NCI-H1436 (cell line): ENCODE data around the gene MLEC.
"Not testable (repeated sequence)": the region's sequence is repeated elsewhere in the genome, so short reads cannot be mapped to it uniquely, and the experiment has no call there.

Experiments
- DNase-seq: peaks from one replicate; lab custom pipeline; 2025; lab: John Stamatoyannopoulos, UW

MLEC gene

GRCh38 chr12:120721866-120722265, 34.9 kb downstream of the MLEC start:
- no peak for DNase-seq

- DNase-seq, result no peak
Observed at GRCh38 chr12:120722784-120723183, 35.8 kb downstream of the MLEC start.

DNA sequence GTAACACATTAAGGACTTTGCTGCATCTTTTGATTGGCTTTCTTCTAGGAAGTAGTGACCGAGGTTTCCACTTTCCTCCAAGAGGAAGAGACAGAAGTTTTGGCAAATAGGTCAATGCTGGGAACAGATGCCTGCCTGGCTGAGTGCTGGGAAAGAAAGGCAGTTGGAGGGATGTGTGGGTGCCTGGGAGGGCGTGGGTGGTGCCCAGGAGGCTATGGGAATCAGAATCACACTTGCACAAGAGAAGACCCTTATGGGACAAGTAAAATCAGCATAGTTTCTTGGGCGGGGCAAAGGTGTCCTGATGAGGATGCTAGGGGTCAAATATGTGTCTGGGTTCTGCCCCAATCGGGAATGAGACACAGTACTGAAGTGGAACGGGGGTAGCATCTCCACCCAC, 37.8 kb downstream of the MLEC start:
- no peak for DNase-seq

DNA sequence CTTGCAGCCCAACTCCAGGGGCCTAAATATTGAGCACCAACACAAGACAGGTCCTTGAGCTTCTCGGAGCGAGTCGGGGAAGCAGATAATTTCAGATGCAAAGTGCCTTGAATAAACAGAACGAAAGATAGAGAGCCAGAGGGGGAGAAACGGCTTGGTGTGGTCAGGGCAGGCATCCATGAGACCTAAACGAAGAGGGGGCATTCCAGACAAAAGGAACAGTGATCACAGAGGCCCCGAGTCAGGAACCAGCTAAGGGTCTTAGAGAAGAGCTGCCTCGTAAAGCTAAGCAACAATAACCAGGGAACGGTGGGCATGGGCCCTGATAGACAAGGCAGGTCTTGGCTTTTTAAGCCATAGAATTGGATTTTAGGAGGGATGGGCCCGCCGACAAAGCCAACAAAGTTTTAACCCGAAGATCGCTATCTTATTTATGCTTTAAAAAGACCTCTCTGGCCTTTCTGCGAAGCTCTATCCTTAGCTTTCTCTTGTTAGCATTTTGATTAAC, 38.3 kb downstream of the MLEC start:
- DNase-seq, result no peak

GRCh38 chr12:120725659-120726509, 38.9 kb downstream of the MLEC start, which contains the start of gene ACADS:
TSS of gene ACADS (plus strand) at chr12:120725826. CDS start at chr12:120725886, 60 bp downstream.
- DNase-seq, result peak; percentile 88

DNA sequence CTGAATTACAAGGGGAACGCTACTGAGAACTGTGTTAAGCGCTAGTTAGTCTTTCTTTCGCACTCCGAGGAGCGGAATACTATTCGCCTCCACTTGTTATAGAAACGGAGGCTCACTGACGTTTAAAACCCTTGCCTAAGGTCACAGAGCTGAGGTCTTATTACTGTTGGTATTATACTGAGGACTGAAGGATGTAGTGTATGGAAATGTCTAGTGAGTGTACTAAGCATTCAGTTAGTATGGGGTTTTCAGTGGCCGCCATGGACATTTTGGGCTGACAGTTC, 39.5 kb downstream of the MLEC start:
- no peak for DNase-seq

DNA sequence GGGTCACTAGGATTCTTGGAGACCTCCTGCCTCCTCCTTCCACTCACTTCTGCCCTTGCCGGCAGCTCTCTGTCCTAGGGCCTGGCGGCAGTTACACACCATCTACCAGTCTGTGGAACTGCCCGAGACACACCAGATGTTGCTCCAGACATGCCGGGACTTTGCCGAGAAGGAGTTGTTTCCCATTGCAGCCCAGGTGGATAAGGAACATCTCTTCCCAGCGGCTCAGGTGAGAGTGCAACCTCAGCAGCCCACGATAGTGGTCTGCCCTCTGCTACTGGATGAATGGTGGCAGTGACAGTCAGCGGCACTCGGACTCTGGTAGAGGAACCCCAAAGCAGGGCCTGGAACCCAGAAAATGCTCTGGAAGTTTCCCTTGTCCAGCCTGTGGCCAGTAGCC, 40.0 kb downstream of the MLEC start:
- DNase-seq, result no peak

DNA sequence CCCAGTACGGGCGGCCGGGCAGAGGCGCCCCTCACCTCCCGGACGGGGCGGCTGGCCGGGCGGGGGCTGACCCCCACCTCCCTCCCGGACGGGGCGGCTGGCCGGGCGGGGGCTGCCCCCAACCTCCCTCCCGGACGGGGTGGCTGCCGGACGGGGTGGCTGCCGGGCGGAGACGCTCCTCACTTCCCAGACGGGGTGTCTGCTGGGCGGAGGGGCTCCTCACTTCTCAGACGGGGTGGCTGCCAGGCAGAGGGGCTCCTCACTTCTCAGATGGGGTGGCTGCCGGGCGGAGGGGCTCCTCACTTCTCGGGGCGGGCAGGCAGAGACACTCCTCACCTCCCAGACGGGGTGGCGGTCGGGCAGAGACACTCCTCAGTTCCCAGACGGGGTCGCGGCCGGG, 45.2 kb downstream of the MLEC start:
- not testable (repeated sequence) for DNase-seq

GRCh38 chr12:120733574-120733973, 46.6 kb downstream of the MLEC start:
- DNase-seq, result no peak

- DNase-seq, result no peak
Observed at GRCh38 chr12:120734210-120734609, 47.3 kb downstream of the MLEC start.

GRCh38 chr12:120735181-120735580, 48.2 kb downstream of the MLEC start:
- DNase-seq, result no peak

DNA sequence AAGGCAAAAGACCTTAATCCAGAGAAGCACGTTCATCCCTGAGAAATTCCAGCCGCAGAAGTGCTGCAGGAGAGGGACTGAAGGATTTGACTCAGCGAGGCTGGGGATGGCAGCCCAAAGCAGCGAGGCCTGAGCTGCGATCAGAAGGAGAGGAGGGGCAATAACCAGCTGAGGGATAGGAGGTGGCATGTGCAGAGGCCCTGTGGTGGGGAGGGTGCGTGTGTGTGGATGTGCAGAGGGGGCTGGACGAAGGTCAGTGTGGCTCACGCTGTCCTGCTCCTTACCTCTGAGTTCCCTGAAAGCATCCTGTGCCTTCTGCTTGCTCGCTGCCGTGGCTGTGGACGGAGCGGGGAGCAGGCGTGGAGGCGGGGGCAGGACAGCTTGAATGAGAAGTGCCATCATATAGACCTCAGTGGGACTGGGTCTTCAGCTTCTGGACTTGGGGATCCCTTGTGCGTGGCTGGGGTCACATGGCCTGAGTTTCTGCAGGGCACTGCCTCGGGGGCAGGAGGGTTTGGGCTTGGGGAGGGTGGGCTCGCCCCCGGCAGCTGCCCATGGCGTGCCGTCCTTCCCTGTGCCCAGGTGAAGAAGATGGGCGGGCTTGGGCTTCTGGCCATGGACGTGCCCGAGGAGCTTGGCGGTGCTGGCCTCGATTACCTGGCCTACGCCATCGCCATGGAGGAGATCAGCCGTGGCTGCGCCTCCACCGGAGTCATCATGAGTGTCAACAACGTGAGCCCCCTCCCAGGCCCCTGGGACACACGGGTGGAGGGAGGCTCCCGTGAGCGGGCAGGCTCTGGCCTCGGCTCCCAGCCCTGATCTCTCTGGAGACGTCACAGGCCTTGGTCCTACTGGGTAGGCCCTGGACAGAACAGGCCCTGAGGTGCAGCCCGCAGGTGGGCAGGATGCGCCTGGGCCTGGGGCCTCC, 49.7 kb downstream of the MLEC start:
- DNase-seq, result no peak

DNA sequence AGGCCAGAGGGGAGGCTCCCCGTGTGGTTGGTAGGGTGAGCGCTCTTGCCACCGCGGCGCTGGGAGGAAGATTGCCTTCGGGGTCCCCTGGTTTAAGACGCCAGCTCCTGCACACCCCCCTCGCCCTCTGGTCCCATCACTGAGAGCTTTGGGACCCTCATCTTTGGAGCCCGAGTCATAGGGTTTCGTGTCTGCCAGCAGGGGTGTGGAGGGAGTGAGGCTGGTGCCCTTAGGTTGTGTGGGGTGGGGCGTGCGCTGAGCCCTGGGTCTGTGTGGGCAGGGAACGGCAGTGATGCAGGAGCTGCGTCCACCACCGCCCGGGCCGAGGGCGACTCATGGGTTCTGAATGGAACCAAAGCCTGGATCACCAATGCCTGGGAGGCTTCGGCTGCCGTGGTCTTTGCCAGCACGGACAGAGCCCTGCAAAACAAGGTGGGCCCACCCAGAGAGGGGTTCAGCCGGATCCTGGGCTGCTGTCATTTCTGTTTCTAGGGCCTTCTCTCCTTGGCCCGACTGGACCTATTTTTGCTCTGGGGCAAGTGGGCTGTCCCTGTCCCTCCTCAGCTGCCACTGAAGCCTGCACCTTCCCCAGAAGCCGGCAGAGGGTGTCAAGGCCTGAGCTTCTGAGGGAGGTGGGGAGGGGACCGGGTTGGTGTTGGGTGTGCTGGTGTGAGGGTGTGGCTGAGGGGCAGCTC, 50.8 kb downstream of the MLEC start:
- DNase-seq, result no peak

DNA sequence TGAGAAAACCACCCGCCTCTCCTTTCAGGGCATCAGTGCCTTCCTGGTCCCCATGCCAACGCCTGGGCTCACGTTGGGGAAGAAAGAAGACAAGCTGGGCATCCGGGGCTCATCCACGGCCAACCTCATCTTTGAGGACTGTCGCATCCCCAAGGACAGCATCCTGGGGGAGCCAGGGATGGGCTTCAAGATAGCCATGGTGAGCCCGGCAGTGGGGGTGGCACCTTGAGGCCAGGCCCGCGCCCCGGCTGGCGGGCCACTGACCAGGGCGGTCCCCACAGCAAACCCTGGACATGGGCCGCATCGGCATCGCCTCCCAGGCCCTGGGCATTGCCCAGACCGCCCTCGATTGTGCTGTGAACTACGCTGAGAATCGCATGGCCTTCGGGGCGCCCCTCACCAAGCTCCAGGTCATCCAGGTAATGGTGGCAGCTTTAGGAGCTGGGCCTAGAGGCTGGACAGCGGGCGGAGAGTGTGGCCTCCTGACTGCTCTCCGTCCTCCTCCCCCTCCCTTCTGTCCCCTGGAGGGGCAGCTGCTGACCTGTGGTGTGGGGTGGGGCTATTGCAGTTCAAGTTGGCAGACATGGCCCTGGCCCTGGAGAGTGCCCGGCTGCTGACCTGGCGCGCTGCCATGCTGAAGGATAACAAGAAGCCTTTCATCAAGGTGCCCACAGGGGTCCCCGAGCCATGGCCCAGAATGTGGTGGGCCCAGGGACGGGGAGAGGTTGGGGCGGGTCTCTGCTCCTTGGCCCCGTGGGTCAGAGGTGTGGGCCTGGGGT, 51.5 kb downstream of the MLEC start:
- DNase-seq, result no peak

- no peak for DNase-seq
Observed at GRCh38 chr12:120739031-120739762, 52.2 kb downstream of the MLEC start.

GRCh38 chr12:120739821-120740613, 53.1 kb downstream of the MLEC start:
- DNase-seq, result no peak

DNA sequence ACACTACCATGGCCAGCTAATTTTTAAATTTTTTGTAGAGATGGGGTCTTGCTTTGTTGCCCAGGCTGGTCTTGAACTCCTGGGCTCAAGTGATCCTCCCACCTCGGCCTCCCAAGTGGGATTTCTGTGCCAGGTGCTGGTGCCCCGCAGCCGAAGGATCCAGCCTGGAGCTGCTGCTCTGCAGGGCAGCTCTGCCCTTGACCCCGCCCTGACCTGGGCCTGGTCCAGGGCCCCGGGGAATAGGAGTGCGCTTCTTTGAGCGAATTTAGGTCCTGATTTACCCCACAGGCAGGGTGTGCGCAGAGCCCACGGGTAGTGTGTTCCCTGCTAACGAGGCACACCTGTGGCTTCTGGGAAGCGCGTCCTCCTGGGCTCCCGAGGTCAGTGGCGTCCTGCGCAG, 53.9 kb downstream of the MLEC start:
- no peak for DNase-seq

DNA sequence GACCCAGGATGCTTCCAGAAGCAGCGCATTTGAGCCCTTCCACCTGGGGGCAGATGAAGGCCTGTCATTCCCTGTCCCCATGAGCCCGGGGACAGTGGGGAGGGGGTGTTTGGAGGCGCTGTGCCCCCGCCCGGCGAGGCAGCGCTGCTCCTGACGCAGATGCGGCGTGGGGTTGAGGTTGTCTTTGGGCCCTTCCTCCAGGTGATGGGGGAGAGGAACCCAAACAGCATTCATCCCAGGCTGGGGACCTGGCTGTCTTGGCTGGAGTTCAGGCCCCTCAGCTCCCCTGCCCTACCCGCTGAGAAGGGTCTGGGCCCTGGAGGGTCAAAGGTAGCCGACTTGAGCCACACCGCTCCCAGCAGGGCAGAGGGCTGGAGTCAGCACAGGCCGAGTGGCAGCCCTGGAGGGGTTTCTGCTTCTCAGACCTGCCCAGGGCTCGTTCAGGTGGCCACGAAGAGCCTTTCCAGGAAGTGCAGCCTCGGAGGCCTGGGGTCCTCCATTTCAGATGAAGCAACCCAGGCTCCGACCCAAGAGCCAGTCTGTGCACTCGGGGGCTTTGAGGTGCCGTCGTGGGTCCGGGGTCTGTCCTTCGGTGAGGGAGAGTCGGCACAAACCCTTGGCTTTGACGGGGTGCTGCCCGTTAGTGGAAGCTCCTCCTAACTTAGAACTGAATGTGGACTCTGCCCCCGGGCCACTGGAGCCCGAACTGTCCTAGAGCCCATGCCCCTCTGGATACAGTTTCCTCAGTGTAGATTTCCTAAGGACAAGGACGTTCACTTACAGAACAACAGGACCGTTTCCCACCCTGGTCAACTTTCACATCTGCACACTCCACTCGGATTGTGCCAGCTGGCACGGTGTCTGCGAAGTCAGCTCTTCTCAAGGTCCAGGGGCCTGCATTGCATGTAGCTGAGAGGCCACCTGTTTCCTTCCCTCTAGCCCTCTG, 54.8 kb downstream of the MLEC start:
- no peak for DNase-seq
